Astrocyte (in vitro differentiated cells and primary cell): ENCODE results near the gene PDZD7.

Experiments
- CTCF ChIP-seq: IDR thresholded peaks from 2 replicates; pipeline ENCODE4 v1.5.1; 2011; ENCODE audit warnings: low read depth, mild to moderate bottlenecking, inconsistent platforms, low read length, moderate library complexity; ENCODE audit not compliant: insufficient read depth
- EZH2 ChIP-seq: IDR thresholded peaks from 2 replicates; pipeline ENCODE4 v1.6.1; 2012; ENCODE audit warnings: mild to moderate bottlenecking, low read length, inconsistent platforms; ENCODE audit not compliant: insufficient read depth

- TF ChIP-seq CTCF = peak; percentile 90
- TF ChIP-seq EZH2 = no peak
Measured at GRCh38 chr10:101067356-101068083, 36.6 kb upstream of the PDZD7 start.
